Measurements from ENCODE around the gene PNKP.

PNKP gene

GRCh38 chr19:49869484-49870308 lies 2.3 kb upstream of the PNKP start:
- TF ChIP-seq CTCF (IDR thresholded peaks at IDR 0.05; ENCODE audit: insufficient read depth, low read depth, low read length, missing control alignments): no peak
- H3K4me3 ChIP-seq (ENCODE audit: low read length): peak overlapping the region; percentile 52
- peak; percentile 100 for DNase-seq (ENCODE audit: low read depth)

DNA sequence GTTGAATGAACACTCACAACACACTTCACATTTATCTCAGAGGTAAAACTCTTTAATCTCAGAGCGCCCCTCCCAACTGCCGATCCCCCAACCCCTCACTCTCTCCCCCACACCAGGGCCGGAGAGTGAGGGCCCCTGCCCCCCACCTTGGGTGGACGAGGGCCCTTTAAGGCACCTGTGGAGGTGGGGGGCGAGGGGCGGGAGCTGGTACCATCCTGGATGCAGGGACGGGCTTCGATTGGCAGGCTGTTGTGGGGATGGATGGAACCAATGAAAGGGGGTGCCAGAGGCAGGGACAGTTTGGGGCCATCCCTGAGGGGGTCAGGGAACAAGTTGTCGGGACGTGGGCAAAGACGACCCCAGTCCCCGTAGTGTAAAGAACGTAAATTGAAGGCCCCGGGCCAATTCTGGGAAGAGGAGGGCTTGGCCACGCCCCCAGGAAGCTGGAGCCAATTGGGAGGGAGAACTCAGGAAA lies 1.7 kb upstream of the PNKP start:
- TF ChIP-seq CTCF (IDR thresholded peaks at IDR 0.05; ENCODE audit: insufficient read depth, low read depth, low read length, missing control alignments): no peak
- H3K4me3 ChIP-seq (ENCODE audit: low read length): peak overlapping the region; percentile 52
- DNase-seq (ENCODE audit: low read depth): no peak

- no peak for TF ChIP-seq CTCF (IDR thresholded peaks at IDR 0.05; ENCODE audit: insufficient read depth, low read depth, low read length, missing control alignments)
- DNase-seq (ENCODE audit: low read depth): no peak
- H3K4me3 ChIP-seq (ENCODE audit: low read length): no peak overlapping the region
These were observed 2.5 kb downstream of the PNKP start for GRCh38 chr19:49864890-49865289.

- TF ChIP-seq CTCF (IDR thresholded peaks at IDR 0.05; ENCODE audit: insufficient read depth, low read depth, low read length, missing control alignments): no peak
- no peak overlapping the region for H3K4me3 ChIP-seq (ENCODE audit: low read length)
- no peak for DNase-seq (ENCODE audit: low read depth)
These were observed 3.4 kb downstream of the PNKP start for GRCh38 chr19:49863935-49864320.

DNA sequence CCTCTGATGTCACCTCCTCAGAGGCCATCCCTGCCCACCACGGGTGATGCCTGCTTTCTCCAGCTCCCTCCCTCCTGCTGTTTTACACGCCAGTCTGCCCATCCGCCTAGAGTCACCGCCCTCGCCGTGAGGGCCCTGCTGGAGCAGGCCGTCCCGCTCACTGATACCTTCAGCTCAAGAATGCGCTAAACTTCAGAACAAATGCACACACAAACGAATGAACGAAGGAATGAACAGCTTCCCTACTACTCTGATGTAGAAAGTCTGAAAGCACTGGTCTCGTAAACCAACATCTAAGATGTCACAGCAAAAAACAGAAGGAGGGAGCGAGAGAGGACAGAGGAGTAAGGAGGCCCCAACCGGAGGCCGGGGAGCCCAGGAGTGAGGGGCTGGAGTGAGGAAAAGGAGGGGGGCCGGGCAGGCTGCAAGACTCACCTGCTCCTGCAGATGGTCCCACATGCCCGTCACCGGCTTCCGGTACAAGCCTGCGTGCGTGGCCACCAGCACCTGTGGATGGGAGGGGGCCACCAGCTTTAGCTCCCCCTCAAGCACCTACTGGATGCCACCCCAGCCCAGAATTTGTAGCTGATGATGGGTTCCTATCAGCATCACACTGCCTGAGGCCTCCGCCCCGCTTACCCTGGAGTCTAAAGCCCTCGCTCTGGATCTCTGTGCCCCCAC lies 4.0 kb downstream of the PNKP start:
- TF ChIP-seq CTCF (IDR thresholded peaks at IDR 0.05; ENCODE audit: insufficient read depth, low read depth, low read length, missing control alignments): no peak

DNA sequence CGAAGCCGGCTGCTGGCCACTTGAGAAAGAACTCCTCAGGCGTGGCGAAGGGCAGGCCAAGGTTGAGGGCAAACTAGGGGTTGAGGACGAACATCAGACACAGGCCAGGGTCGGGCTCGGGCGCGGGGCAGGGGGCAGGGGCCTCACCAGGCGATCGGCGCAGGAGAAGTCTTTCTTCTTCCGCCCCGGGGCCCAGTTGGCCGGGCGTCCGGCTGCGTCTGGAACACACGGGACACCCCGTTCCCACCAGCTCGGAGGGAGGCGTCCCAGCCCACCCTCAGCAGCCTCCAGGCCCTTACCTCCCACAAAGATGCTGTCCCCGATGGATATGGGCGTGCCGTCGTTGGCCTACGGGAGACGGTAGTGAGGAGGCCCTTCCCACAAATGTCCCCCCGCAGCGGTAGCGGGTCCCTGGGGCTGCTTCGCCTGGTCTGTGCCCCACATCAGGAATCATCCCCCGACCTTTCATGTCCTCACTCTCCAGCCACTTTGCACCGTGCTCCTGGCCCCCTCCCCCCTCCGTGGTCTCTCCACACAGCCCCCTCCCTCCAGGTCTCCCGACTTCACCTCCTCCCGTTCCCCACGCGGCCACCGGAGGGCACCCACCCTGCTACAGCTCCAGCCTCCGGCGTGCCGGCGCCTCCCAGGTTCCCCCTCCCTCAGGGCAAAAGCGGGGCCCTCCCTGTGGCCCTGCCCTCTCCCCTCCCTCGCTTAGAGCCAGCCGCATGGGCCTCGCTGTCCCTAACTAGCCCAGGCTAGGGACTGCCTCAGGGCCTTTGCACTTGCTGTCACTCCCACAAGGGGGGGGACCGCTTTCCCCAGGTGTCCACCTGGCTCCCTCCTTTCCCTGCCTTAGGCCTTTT lies 4.8 kb downstream of the PNKP start:
- H3K4me3 ChIP-seq (ENCODE audit: low read length): no peak overlapping the region
- no peak for DNase-seq (ENCODE audit: low read depth)
- peak; percentile 20 for TF ChIP-seq CTCF (IDR thresholded peaks at IDR 0.05; ENCODE audit: insufficient read depth, low read depth, low read length, missing control alignments)

More for the DNA sequence above, 4.0 kb downstream of the PNKP start:
- no peak overlapping the region for H3K4me3 ChIP-seq (ENCODE audit: low read length)
- no peak for DNase-seq (ENCODE audit: low read depth)

Data from epithelial cell of esophagus (primary cell).